GM18868 (cell line): ENCODE results near the gene DNMT3A.
A peak's percentile ranks its signal among the peaks of the same experiment; 100 is the strongest.

Experiments
- ATAC-seq: cut with Tn5 transposase; IDR thresholded peaks from one replicate; pipeline ENCODE4 v1.9.1; 2021; ENCODE audit warnings: mild to moderate bottlenecking, moderate library complexity; ENCODE audit not compliant: unreplicated experiment

The DNMT3A gene

GRCh38 chr2:25347846-25348245, 6.1 kb upstream of the DNMT3A start:
- no peak for ATAC-seq

GRCh38 chr2:25347205-25347815, 5.6 kb upstream of the DNMT3A start:
- ATAC-seq: no peak

- ATAC-seq: no peak
Observed at GRCh38 chr2:25343187-25343825, 1.6 kb upstream of the DNMT3A start.

GRCh38 chr2:25342372-25343186, 854 bp upstream of the DNMT3A start:
- ATAC-seq: peak; percentile 83

GRCh38 chr2:25341011-25341727, 556 bp downstream of the DNMT3A start:
- ATAC-seq: peak; percentile 22

- no peak for ATAC-seq
Observed at GRCh38 chr2:25340181-25340921, 1.4 kb downstream of the DNMT3A start.

GRCh38 chr2:25339791-25340180, 1.9 kb downstream of the DNMT3A start:
- ATAC-seq: no peak

- no peak for ATAC-seq
Observed at GRCh38 chr2:25339211-25339674, 2.5 kb downstream of the DNMT3A start.

GRCh38 chr2:25338401-25338800, 3.3 kb downstream of the DNMT3A start:
- ATAC-seq: no peak

GRCh38 chr2:25337891-25338290, 3.8 kb downstream of the DNMT3A start:
- no peak for ATAC-seq

GRCh38 chr2:25337276-25337675, 4.4 kb downstream of the DNMT3A start:
- no peak for ATAC-seq

- no peak for ATAC-seq
Observed at GRCh38 chr2:25336383-25336841, 5.3 kb downstream of the DNMT3A start.

GRCh38 chr2:25335971-25336370, 5.8 kb downstream of the DNMT3A start:
- no peak for ATAC-seq

GRCh38 chr2:25335204-25335603, 6.5 kb downstream of the DNMT3A start:
- no peak for ATAC-seq

- no peak for ATAC-seq
Observed at GRCh38 chr2:25334482-25334881, 7.2 kb downstream of the DNMT3A start.

GRCh38 chr2:25333981-25334380, 7.7 kb downstream of the DNMT3A start:
- no peak for ATAC-seq

- ATAC-seq: no peak
Observed at GRCh38 chr2:25332571-25332970, 9.2 kb downstream of the DNMT3A start.

GRCh38 chr2:25331686-25332365, 9.9 kb downstream of the DNMT3A start:
- ATAC-seq: no peak

GRCh38 chr2:25330937-25331336, 10.8 kb downstream of the DNMT3A start:
- no peak for ATAC-seq

GRCh38 chr2:25330273-25330672, 11.5 kb downstream of the DNMT3A start:
- no peak for ATAC-seq
